Stimulated activated CD4-positive, alpha-beta T cell treated with anti-CD3 and anti-CD28 coated beads, Interleukin-4, amount 100 ng/mL, for 4 hours (primary cell): Measurements from ENCODE around the gene SEMA4B.
"Not testable (repeated sequence)": the region's sequence is repeated elsewhere in the genome, so short reads cannot be mapped to it uniquely, and the experiment has no call there.

Experiments
- DNase-seq, 2 experiments: peaks; one replicate each; pipeline ENCODE4 v3.0.0-alpha.2; 2020

SEMA4B gene

GRCh38 chr15:90228960-90229359, 27.8 kb downstream of the SEMA4B start:
- no peak for DNase-seq

DNA sequence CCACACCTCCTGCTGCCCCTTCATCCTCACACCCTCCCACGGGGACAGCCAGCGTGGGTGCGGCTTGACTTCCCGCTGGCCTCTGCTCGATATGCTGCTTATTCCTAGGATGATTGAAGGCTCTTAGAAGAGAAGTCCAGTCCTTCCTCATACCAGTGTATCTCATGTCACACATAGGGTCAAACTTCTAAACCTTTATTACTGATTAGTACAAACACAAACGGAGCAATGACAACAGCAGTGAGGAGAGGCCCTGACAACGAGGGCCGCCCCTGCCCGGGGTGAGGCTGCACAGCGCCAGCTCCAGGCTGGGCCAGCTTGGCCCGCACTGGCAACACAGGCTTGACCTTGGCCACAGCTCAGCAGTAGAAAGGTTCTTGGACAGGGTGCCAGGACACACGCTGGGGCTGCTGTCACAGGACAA, 29.0 kb downstream of the SEMA4B start:
- no peak for DNase-seq

DNA sequence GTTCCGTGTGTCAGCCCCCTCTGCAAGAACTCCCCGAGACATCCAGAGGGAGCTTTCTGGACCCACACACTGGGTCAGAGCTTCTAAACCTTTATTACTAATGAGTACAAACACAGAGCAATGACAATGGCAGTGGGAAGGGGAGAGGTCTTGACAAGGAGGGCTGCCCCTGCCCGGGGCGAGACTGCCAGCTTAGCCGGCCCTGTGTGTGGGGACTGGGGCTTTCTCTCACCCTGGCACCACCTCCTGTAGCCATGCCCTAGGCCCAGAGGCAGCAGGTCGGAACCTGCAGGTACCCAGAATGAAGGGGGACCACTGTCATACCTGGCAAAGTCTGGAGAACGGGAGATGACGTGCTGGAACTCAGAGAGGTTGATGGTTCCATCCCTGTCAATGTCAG, 29.5 kb downstream of the SEMA4B start:
- DNase-seq, result no peak

- DNase-seq, result peak; percentile 45 to 77
Observed at GRCh38 chr15:90231028-90232017, 30.2 kb downstream of the SEMA4B start.

DNA sequence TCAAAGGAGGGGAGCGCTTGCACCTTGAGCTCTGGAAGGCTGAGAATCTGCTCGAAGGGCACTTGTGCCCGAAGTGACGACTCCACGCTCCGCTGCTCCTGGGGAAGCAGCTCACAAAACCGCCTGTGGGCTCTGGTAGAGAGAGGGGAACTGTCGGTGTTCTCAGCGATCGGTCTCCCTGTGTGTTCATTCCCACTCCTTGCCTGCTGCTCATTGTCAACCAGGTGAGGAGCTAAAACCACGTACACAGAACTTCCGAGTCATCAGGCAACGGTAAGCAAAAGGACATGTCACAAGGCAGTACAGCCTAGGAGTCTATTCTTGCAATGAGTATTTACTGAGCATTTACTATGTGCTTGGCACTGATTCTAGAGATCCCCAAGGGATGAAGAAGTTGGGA, 31.1 kb downstream of the SEMA4B start:
- DNase-seq, result peak in 1 of 2 experiments; percentile 16

DNA sequence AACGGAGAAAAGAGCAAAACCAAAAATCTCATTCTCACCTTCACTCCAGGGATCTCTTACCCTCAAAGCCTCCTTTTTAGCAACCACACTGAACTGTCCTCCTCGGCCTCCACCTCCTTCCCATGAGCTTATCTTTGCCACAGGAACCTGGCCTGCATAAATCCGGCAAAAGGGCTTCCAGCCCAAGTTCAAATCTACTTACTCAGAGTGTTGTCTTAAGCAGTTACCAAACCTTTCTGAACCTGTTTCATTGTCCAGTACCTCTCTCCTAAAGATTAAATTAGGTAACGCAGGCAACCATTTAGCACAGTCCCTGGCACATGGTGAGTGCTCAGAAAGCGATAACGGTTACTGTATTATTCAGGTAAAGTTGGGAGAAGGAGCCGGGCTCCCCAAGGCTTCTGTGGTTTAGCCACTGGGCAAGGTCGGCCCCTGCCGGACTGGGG, 31.8 kb downstream of the SEMA4B start:
- no peak for DNase-seq

- peak; percentile 96 to 97 for DNase-seq
Observed at GRCh38 chr15:90233387-90234095, 32.4 kb downstream of the SEMA4B start, which contains the start of gene CIB1. Gene CIB1 (minus strand): TSS chr15:90233941. CDS start chr15:90233885, 56 bp downstream.

DNA sequence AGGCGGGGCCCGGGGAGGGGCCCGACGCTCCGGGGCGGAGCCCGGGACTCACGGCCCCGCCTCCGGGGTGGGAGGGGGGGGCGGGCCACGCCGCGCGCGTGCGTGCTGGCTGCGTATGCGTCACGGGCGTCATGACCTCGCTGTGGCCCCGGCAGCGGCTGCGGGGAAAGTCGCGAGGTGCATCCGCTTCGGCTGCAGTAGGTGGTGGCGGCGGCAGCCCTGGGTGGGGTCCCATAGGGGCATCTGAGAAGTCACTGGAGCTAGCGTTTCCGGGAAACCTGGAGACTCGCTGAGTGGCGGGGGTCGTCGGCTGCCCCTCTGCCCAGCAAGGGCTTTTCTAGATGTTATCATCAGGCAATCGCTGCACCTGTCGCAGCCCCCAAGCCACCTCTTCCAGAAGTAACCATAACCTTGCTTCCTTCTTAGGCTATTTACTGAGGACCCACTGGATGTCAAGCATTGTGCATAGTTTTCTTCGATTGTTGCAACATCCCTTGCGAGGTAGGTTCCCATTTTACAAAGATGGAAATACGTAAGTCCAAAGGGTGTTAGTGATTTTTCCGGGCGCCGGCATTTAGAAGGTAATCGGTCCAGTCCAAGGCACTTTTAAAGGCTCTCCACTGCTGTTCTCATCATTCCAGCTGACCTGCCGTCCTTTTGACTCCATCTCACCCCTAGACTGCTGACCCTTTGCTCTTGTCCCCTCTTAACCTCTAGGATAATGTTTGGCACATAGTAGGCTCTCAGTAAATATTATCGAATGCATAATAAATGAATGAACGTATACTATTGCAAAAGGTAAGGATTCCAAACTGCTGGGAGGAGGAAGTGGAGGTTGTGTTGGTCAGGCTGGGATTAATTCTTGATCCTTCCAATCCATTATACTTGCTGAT, 33.2 kb downstream of the SEMA4B start, which contains the start of gene GDPGP1:
TSS of gene GDPGP1 (plus strand) at position 114 of the 893 bp plus-strand sequence. CDS start 6,700 bp downstream, outside the sequence.
- no peak for DNase-seq

- no peak for DNase-seq
Observed at GRCh38 chr15:90239371-90239770, 38.2 kb downstream of the SEMA4B start.

DNA sequence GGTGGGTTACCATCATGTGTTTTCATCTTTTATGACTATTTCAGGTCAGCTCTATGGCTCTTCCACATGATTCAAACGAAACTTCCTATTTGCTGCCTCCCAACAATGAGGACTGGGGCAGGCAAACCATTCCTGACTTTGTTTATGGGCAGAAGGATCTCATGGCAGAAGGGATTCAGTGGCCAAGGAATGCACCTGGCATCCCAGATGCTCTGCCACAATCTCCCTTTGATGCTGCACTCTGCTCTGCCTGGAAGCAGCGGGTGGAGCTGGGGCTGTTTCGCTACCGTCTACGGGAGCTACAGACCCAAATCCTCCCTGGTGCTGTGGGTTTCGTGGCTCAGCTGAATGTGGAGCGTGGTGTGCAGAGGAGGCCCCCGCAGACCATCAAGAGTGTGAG, 39.7 kb downstream of the SEMA4B start:
- no peak for DNase-seq

DNA sequence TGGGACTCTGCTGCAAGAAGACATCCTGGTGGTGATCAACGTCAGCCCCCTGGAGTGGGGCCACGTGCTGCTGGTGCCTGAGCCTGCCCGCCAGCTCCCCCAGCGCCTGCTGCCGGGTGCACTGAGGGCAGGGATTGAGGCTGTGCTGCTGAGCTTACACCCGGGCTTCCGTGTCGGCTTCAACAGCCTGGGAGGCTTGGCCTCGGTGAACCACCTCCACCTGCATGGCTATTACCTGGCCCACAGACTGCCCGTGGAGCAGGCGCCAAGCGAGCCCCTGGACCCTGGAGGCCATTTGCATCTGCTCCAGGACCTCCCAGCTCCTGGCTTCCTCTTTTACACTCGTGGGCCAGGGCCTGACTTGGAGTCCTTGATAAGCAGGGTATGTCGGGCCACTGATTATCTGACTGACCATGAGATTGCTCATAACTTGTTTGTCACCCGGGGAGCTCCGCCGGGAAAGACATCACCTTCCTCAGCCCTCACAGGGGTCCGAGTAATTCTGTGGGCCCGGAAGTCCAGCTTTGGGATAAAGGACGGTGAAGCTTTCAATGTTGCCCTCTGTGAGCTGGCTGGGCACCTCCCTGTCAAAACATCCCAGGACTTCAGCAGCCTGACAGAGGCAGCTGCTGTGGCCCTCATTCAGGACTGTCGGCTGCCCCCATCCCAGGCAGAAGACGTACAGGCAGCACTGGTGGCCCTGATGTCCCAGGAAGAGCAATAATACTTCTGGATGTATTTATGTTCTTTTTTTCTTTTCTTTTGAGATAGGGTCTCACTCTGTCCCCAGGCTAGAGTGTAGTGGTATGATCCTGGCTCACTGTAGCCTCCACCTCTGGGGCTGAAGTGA, 40.4 kb downstream of the SEMA4B start:
- no peak for DNase-seq

DNA sequence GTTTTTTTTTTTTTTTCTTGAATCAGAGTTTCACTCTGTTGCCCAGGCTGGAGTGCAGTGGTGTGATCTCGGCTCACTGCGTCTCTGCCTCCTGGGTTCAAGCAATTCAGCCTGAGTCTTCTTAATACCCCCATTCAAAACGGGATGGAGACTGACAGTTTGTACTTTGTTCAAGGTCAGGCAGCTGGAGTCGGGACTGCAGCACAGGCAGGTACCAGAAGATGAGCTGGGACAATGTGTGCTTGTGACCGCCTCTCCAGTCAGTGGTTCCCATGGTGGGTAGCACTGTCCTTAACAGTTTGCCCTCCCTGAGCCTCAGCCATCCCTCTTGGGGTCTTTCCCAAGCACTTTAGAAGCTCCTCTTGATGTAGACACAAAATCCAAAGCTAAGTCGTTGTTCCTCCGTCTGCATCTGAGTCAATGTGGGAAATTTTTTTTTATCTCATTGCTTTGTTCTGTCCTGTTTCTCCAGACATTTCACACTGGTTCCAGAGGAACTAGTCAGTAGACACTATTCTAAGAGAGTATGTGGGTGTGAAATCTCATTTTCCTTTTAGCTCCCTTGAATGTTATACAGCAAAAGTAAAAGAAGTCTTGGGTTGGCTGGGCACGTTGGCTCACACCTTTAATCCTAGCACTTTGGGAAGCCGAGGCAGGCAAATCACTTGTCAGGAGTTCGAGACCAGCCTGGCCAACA, 43.0 kb downstream of the SEMA4B start:
- no peak for DNase-seq

- no peak for DNase-seq
Observed at GRCh38 chr15:90248789-90249202, 47.7 kb downstream of the SEMA4B start.

GRCh38 chr15:90249203-90249863, 48.2 kb downstream of the SEMA4B start, which contains the start of gene TTLL13:
Gene TTLL13 (plus strand): TSS chr15:90249556. CDS start chr15:90250631, 1,075 bp downstream.
- DNase-seq, result peak; percentile 73 to 84

DNA sequence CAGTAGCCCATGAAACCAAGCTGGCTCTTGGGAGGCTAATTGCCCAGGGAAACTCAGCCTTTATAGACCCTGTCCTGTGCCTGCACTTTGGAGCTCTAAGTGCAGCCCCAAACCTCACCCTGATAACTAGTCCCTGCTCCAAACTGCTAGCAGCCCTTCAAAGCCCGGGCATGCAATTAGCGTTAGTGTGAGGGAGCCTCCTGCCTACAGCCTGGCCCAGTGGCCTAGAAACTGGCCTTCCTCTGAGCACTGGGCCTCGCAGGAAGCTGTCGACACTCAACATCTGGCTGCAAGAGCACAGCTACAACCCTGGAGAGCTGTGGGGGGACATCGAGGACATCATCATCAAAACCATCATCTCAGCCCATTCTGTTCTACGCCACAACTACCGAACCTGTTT, 56.6 kb downstream of the SEMA4B start:
- no peak for DNase-seq

- no peak for DNase-seq
Observed at GRCh38 chr15:90259524-90259923, 58.4 kb downstream of the SEMA4B start.

GRCh38 chr15:90260731-90261130, 59.6 kb downstream of the SEMA4B start:
- DNase-seq, result not testable (repeated sequence)

- DNase-seq, result no peak
Observed at GRCh38 chr15:90261811-90262210, 60.7 kb downstream of the SEMA4B start.

GRCh38 chr15:90262426-90262825, 61.3 kb downstream of the SEMA4B start:
- DNase-seq, result no peak

- peak in 1 of 2 experiments; percentile 16 for DNase-seq
Observed at GRCh38 chr15:90264671-90265070, 63.5 kb downstream of the SEMA4B start.
